Osteoblast (primary cell): ENCODE results near the gene CD19. TPM values are rescaled to one million over a fixed set of nuclear protein-coding genes. Genes with fewer than 3 reads are reported as not detected.
A peak's percentile ranks its signal among the peaks of the same experiment; 100 is the strongest.

Experiments used
- DNase-seq: peaks from one replicate; pipeline ENCODE4 v3.0.0; 2011; ENCODE audit warnings: low spot score, mixed read lengths; ENCODE audit not compliant: insufficient read length; ENCODE audit errors: missing footprints
- H2AFZ ChIP-seq: 2 replicates; pipeline ENCODE4 v1.6.0; 2011; ENCODE audit warnings: mild to moderate bottlenecking, low read length
- H3K27ac ChIP-seq: 2 replicates; pipeline ENCODE4 v1.5.1; 2011; ENCODE audit warnings: mild to moderate bottlenecking, low read depth, low read length, moderate library complexity
- H3K27me3 ChIP-seq: 2 replicates; pipeline ENCODE4 v1.6.0; 2012; ENCODE audit warnings: mild to moderate bottlenecking, control low read depth, inconsistent platforms, low read length, moderate library complexity; ENCODE audit not compliant: insufficient read depth
- H3K36me3 ChIP-seq: 2 replicates; pipeline ENCODE4 v1.5.1; 2011; ENCODE audit warnings: mild to moderate bottlenecking, low read length, control low read depth, moderate library complexity; ENCODE audit not compliant: insufficient read depth
- H3K4me1 ChIP-seq: 2 replicates; pipeline ENCODE4 v1.5.1; 2011; ENCODE audit warnings: mild to moderate bottlenecking, low read length, control low read depth, moderate library complexity; ENCODE audit not compliant: insufficient read depth
- H3K4me2 ChIP-seq: 2 replicates; pipeline ENCODE4 v1.6.0; 2011; ENCODE audit warnings: mild to moderate bottlenecking, low read length; ENCODE audit not compliant: insufficient read depth
- H3K4me3 ChIP-seq: fragments of 200-600 bp; sonication (generic); 3 replicates; pipeline ENCODE4 v1.5.1; 2012; ENCODE audit warnings: mild to moderate bottlenecking, low read length, inconsistent platforms; ENCODE audit not compliant: insufficient read depth
- H3K79me2 ChIP-seq: 2 replicates; pipeline ENCODE4 v1.6.0; 2012; ENCODE audit warnings: mild to moderate bottlenecking, low read length, control low read depth, inconsistent platforms; ENCODE audit not compliant: insufficient read depth
- H3K9me3 ChIP-seq: 2 replicates; pipeline ENCODE4 v1.5.1; 2011; ENCODE audit warnings: low read depth, low read length, control low read depth
- H4K20me1 ChIP-seq: 2 replicates; pipeline ENCODE4 v1.6.0; 2012; ENCODE audit warnings: mild to moderate bottlenecking, low read length, control low read depth; ENCODE audit not compliant: insufficient read depth
- total RNA-seq: library from RNA; depleted of rRNA; stranded (reverse); fragments of >200 nt; gene quantifications from 2 replicates; pipeline ENCODE4 v1.2.3, GENCODE V29; 2012
- TF ChIP-seq, protein P1 (sequence below): IDR thresholded peaks from 2 replicates; pipeline ENCODE4 v1.5.1; 2011; ENCODE audit warnings: mild to moderate bottlenecking, low read depth, low read length, moderate library complexity; ENCODE audit errors: extremely low read depth

The CD19 gene
- total RNA-seq, 1 donor = not detected

DNA sequence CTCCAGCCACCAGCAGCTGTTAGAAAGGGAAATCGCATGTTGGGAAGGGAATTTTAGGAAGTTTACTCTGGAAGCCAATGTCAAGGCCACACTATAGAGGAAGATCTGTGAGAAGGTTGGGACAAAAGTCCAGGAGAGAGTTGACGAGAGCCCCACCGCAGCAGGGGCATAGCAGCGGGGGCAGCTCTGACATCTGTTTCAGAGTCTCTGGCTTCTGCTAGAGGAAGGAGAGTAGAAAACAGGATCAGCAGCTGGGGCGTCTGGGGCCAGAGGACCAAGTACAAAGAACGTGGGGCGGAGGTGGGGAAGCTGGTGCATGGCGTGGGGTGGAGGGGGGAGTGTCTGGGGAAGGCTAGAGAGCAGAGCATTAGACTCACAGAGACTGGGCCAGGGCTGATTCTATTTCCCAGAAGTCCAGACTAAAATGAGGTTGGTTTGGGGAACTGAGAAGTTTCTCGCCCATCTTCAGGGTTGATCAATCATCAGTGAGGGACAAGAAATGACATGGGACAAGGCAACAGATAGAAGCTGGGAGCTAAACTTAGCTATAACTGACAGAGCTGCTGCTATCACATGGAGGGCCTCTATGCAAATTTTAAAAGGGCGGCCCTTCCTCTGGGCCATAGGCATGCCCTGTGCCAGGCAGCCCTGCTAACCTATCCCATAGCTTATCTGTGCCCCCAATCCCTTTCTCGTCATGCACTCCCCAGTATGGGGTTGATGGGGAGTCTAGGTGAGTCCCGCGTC lies 7.9 kb upstream of the CD19 start:
- Histone ChIP-seq H3K27ac (no peak overlapping the region), H3K36me3 (peaks cover 12% of the 10 kb centered on the region)

DNA sequence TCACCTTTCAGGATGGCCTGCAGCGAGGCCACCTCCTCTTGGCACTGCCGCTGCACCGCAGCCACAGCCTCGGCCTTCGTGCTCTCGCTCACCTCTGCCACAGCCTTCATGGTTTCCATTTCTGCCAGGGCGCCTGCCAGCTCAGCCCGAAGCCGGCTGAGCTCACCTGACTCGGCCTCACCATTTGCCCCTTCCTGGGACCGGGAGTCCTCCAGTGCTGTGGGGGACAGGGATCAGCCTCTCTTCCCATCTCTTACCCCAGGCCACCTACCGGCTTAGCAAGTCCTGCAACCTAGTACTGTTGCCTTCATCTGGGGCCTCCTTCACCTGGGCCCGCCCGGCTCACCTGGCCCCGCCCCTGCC lies 7.4 kb upstream of the CD19 start:
- H2AFZ ChIP-seq = peak overlapping the region; percentile 25
- no peaks in the 10 kb centered on the region for H3K9me3 ChIP-seq
- peak overlapping the region; percentile 96 for H3K4me2 ChIP-seq
- DNase-seq = peak; percentile 80
- peaks cover 6% of the 10 kb centered on the region for H3K36me3 ChIP-seq
- H3K27ac ChIP-seq = no peak overlapping the region
- TF ChIP-seq, protein P1, sequence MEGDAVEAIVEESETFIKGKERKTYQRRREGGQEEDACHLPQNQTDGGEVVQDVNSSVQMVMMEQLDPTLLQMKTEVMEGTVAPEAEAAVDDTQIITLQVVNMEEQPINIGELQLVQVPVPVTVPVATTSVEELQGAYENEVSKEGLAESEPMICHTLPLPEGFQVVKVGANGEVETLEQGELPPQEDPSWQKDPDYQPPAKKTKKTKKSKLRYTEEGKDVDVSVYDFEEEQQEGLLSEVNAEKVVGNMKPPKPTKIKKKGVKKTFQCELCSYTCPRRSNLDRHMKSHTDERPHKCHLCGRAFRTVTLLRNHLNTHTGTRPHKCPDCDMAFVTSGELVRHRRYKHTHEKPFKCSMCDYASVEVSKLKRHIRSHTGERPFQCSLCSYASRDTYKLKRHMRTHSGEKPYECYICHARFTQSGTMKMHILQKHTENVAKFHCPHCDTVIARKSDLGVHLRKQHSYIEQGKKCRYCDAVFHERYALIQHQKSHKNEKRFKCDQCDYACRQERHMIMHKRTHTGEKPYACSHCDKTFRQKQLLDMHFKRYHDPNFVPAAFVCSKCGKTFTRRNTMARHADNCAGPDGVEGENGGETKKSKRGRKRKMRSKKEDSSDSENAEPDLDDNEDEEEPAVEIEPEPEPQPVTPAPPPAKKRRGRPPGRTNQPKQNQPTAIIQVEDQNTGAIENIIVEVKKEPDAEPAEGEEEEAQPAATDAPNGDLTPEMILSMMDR = no peak
- H3K79me2 ChIP-seq = peaks cover 4% of the 10 kb centered on the region
- H3K4me1 ChIP-seq = peaks cover 10% of the 10 kb centered on the region
- no peaks in the 10 kb centered on the region for H4K20me1 ChIP-seq
- peak overlapping the region; percentile 98 for H3K4me3 ChIP-seq
- no peaks in the 10 kb centered on the region for H3K27me3 ChIP-seq

More for the DNA sequence above, 7.9 kb upstream of the CD19 start:
- Histone ChIP-seq H3K9me3 (no peaks in the 10 kb centered on the region), H3K27me3 (no peaks in the 10 kb centered on the region), H3K4me1 (peaks cover 10% of the 10 kb centered on the region), H3K4me3 (peak overlapping the region; percentile 98), H2AFZ (peak overlapping the region; percentile 25), H3K4me2 (peak overlapping the region; percentile 96), H4K20me1 (no peaks in the 10 kb centered on the region), H3K79me2 (peaks cover 4% of the 10 kb centered on the region)
- DNase-seq = peak; percentile 27
- TF ChIP-seq, protein P1 = no peak

DNA sequence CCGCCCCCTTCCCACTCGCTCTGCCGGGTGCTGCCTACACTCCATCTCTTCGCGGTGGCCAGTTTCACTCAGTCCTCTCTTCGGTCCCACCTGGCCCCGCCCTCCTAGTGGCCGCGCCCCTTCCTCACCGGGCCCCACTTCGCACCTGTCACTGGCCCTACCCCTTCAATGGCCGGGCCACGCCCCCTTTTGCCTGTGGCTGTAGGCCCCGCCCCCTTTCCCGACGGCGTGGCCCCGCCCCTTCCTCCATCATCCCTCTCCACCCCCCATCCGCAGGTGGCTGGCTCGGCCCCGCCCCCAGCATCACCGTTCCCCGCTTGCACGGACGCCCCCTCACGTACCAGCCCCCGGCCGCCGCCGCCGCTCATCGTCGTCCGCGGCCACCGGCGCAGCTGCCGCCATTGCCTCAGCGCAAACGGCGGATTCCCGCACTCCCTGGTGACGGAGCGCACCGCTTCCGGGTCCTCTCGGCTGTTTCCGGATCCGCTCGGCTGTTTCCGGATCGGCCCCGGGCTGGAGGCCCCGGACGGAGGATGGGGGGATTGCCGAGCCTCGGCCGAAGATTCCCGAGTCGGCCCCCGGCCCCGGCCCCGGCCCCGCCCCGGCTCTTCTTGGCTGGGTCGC lies 6.9 kb upstream of the CD19 start, which contains the start of gene RABEP2:
TSS of gene RABEP2 (minus strand) at position 477 of the 624 bp plus-strand sequence. CDS start at position 402, 75 bp downstream.
- H3K79me2 ChIP-seq = peaks cover 4% of the 10 kb centered on the region
- H4K20me1 ChIP-seq = no peaks in the 10 kb centered on the region
- TF ChIP-seq, protein P1 = no peak
- H3K27me3 ChIP-seq = no peaks in the 10 kb centered on the region
- peak within 1 kb of the TSS; percentile 90 for H2AFZ ChIP-seq
- peak within 1 kb of the TSS; percentile 96 for H3K4me2 ChIP-seq
- peak within 1 kb of the TSS; percentile 90 for H3K27ac ChIP-seq
- DNase-seq = peak; percentile 100
- H3K4me3 ChIP-seq = peak within 1 kb of the TSS; percentile 98
- no peaks in the 10 kb centered on the region for H3K9me3 ChIP-seq
- peaks cover 4% of the 10 kb centered on the region for H3K36me3 ChIP-seq
- H3K4me1 ChIP-seq = peaks cover 10% of the 10 kb centered on the region
